Upper lobe of left lung (tissue), 4 donors: ENCODE results near the gene TEAD2.
A peak's percentile ranks its signal among the peaks of the same experiment; 100 is the strongest.

ENCODE experiments used
- EP300 ChIP-seq, 4 donors: sonication (generic); formaldehyde crosslinking; IDR thresholded peaks; one replicate each; pipeline ENCODE4 v1.5.1; 2017; ENCODE audit warnings: antibody characterized with exemption in 4 of 4, control low read depth in 2 of 4
- POLR2A ChIP-seq, 4 donors: fragments of 450-650 bp; IDR thresholded peaks; one replicate each; pipeline ENCODE4 v1.5.1; 2016 to 2017; ENCODE audit warnings: antibody characterized with exemption in 4 of 4, mild to moderate bottlenecking in 2 of 4
- TF ChIP-seq, protein P1 (sequence below), 6 experiments: fragments of 450-650 bp in 4 of 6; fragments of 200-600 bp in 2 of 6; sonication (generic) in 2 of 6; IDR thresholded peaks; one replicate each; pipeline ENCODE4 v1.5.1; 2016 to 2019; ENCODE audit warnings: antibody characterized with exemption in 6 of 6

DNA sequence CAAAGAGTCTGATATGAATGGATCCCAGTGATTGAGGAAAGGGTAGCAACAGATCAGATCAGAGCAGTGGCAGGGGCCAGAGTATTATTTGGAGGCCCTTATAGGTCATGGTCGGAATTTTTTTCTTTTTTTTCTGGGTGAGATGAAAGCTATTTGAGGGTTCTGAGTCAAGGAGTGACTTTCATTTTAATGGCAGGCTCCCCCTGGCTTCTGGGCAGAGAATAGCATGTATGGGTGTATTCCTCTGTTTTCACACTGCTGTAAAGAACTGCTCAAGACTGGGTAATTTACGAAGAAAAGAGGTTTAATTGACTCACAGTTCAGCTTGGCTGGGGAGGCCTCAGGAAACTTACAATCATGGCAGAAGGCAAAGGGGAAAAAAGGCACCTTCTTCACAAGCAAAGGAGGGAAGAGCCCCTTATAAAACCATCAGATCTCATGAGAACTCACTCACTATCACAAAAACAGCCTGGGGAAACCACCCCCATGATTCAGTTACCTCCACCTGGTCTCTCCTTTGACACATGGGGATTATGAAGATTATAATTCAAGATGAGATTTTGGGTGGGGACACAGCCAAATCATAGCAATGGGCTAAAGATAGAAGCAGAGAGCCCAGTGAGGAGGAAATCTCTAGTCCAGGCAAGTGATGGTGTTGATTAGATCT is 34.2 kb downstream of the TEAD2 start:
- TF ChIP-seq, protein P1, sequence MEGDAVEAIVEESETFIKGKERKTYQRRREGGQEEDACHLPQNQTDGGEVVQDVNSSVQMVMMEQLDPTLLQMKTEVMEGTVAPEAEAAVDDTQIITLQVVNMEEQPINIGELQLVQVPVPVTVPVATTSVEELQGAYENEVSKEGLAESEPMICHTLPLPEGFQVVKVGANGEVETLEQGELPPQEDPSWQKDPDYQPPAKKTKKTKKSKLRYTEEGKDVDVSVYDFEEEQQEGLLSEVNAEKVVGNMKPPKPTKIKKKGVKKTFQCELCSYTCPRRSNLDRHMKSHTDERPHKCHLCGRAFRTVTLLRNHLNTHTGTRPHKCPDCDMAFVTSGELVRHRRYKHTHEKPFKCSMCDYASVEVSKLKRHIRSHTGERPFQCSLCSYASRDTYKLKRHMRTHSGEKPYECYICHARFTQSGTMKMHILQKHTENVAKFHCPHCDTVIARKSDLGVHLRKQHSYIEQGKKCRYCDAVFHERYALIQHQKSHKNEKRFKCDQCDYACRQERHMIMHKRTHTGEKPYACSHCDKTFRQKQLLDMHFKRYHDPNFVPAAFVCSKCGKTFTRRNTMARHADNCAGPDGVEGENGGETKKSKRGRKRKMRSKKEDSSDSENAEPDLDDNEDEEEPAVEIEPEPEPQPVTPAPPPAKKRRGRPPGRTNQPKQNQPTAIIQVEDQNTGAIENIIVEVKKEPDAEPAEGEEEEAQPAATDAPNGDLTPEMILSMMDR (IDR thresholded peaks at IDR 0.05): peak in 5 of 6 experiments; percentile 52 to 63 (median 55)
- TF ChIP-seq POLR2A (IDR thresholded peaks at IDR 0.05): no peak
- no peak for TF ChIP-seq EP300 (IDR thresholded peaks at IDR 0.05)
